Measurements from ENCODE around the gene KLHL22.
A peak's percentile ranks its signal among the peaks of the same experiment; 100 is the strongest.

Gene KLHL22

DNA sequence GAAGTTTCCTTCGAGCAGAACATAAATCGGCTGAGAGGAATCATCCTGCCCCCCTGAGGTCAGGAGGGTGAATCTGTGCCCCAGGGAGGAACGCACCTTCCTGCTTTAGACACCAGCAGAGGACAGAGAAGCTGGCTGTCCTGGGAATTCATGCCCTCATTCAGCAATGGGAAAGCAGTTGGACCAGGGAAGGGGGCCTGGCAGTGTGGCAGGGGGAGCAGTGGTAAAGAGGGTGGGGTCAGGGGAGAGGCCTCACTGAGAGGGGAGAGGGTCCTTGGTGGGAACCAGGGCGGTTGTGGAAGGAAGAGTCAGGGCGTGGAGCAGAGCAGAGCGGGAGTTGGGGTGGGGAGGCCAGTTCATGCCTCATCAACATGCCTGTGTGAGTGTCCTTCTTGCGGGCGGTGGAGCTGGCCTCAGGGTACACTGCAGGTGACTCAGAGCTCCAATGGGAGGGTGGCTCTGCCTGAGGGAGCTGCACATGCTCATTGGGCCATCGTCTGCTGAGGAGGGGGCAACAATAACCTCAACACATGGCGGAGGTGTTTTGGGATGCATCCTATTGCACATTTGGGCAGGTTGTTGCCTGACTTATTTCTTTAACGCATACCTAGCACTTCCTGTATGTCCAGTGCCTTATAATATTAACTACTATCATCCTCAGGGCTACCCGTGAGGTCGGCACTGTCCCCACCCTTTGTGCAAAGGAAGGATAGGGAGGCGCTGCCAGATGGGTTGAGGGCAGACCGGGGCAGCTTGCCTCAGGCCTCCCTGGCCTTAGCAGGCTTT, 35.0 kb upstream of the KLHL22 start:
- no peak for DNase-seq (ENCODE audit: low spot score)
- in situ Hi-C loops (cut with MboI; ENCODE audit: low sequenced_read_pairs, unreplicated experiment): no loop called here
- TF ChIP-seq, protein P1, sequence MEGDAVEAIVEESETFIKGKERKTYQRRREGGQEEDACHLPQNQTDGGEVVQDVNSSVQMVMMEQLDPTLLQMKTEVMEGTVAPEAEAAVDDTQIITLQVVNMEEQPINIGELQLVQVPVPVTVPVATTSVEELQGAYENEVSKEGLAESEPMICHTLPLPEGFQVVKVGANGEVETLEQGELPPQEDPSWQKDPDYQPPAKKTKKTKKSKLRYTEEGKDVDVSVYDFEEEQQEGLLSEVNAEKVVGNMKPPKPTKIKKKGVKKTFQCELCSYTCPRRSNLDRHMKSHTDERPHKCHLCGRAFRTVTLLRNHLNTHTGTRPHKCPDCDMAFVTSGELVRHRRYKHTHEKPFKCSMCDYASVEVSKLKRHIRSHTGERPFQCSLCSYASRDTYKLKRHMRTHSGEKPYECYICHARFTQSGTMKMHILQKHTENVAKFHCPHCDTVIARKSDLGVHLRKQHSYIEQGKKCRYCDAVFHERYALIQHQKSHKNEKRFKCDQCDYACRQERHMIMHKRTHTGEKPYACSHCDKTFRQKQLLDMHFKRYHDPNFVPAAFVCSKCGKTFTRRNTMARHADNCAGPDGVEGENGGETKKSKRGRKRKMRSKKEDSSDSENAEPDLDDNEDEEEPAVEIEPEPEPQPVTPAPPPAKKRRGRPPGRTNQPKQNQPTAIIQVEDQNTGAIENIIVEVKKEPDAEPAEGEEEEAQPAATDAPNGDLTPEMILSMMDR (IDR thresholded peaks at IDR 0.05; ENCODE audit: borderline replicate concordance, control extremely low read depth, extremely low read depth, insufficient read depth, missing control alignments): no peak

GRCh38 chr22:20528405-20528978, 32.9 kb upstream of the KLHL22 start:
- TF ChIP-seq, protein P1 (IDR thresholded peaks at IDR 0.05; ENCODE audit: borderline replicate concordance, control extremely low read depth, extremely low read depth, insufficient read depth, missing control alignments): no peak
- no peak for DNase-seq (ENCODE audit: low spot score)
- in situ Hi-C loops (cut with MboI; ENCODE audit: low sequenced_read_pairs, unreplicated experiment): no loop called here

DNA sequence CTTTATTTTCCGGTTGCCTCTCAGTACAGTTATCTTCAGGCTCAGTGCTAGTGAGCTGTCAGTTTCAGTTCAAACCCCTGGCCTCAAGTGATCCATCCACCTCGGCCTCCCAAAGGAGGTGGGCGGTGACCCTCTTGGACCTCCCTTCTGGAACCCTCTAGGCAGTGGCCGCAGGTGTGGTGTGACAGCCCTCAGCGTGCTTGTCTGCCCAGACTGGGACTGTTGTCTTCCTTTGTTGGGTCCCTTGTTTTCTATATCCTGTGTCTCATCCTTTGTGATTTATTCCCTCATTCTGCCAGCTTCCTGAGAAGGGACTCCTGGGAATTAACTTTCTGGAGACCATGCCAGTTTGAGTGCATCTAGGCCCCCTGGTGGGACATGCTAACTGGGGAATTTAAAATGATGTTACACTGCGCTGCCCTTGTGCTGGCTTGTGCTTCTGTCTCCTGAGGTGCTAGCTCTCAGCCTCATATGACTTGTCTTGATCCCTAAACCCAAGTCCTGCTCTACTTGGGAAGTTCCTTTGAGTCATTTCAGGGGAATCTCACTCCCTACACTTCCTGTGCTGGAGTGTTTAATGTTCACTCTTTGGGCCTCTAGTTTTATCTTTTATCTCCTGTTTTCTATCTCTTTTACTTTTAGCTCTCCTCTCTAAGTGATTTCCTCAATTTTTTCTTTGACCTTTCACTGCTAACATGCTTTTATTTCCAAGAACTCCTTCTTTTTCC, 31.2 kb upstream of the KLHL22 start:
- DNase-seq (ENCODE audit: low spot score): no peak
- TF ChIP-seq, protein P1 (IDR thresholded peaks at IDR 0.05; ENCODE audit: borderline replicate concordance, control extremely low read depth, extremely low read depth, insufficient read depth, missing control alignments): no peak
- in situ Hi-C loops (cut with MboI; ENCODE audit: low sequenced_read_pairs, unreplicated experiment): no loop called here

- TF ChIP-seq, protein P1 (IDR thresholded peaks at IDR 0.05; ENCODE audit: borderline replicate concordance, control extremely low read depth, extremely low read depth, insufficient read depth, missing control alignments): no peak
- in situ Hi-C loops (cut with MboI; ENCODE audit: low sequenced_read_pairs, unreplicated experiment): no loop called here
These were observed 30.7 kb upstream of the KLHL22 start for GRCh38 chr22:20526305-20526627.

DNA sequence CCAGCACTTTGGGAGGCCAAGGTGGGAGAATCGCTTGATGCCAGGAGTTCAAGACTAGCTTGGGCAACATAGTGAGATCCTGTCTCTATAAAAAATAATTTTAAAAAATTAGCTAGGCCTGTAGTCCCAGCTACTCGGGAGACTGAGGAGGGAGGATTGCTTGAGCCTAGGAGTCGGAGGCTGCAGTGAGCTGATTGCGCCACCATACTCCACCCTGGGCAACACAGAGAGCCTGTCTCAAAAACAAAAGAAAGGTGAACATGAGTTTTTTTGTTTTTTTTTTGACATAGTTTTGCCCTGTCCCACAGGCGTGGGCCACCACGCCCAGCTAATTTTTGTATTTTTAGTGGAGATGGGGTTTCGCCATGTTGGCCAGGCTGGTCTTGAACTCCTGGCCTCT, 29.5 kb upstream of the KLHL22 start:
- no peak for DNase-seq (ENCODE audit: low spot score)
- TF ChIP-seq, protein P1 (IDR thresholded peaks at IDR 0.05; ENCODE audit: borderline replicate concordance, control extremely low read depth, extremely low read depth, insufficient read depth, missing control alignments): no peak
- in situ Hi-C loops (cut with MboI; ENCODE audit: low sequenced_read_pairs, unreplicated experiment): no loop called here

More at GRCh38 chr22:20526305-20526627, 30.7 kb upstream of the KLHL22 start:
- no peak for DNase-seq (ENCODE audit: low spot score)

GRCh38 chr22:20524004-20524481, 28.4 kb upstream of the KLHL22 start:
- DNase-seq (ENCODE audit: low spot score): peak; percentile 51
- TF ChIP-seq, protein P1 (IDR thresholded peaks at IDR 0.05; ENCODE audit: borderline replicate concordance, control extremely low read depth, extremely low read depth, insufficient read depth, missing control alignments): no peak

More at GRCh38 chr22:20524004-20524481, 28.4 kb upstream of the KLHL22 start:
- in situ Hi-C loops (cut with MboI; ENCODE audit: low sequenced_read_pairs, unreplicated experiment): no loop called here
